ENCODE measurements around the gene PDCD11.
A peak's percentile ranks its signal among the peaks of the same experiment; 100 is the strongest.
"Not testable (repeated sequence)": the region's sequence is repeated elsewhere in the genome, so short reads cannot be mapped to it uniquely, and the experiment has no call there.

PDCD11 gene, protein sequence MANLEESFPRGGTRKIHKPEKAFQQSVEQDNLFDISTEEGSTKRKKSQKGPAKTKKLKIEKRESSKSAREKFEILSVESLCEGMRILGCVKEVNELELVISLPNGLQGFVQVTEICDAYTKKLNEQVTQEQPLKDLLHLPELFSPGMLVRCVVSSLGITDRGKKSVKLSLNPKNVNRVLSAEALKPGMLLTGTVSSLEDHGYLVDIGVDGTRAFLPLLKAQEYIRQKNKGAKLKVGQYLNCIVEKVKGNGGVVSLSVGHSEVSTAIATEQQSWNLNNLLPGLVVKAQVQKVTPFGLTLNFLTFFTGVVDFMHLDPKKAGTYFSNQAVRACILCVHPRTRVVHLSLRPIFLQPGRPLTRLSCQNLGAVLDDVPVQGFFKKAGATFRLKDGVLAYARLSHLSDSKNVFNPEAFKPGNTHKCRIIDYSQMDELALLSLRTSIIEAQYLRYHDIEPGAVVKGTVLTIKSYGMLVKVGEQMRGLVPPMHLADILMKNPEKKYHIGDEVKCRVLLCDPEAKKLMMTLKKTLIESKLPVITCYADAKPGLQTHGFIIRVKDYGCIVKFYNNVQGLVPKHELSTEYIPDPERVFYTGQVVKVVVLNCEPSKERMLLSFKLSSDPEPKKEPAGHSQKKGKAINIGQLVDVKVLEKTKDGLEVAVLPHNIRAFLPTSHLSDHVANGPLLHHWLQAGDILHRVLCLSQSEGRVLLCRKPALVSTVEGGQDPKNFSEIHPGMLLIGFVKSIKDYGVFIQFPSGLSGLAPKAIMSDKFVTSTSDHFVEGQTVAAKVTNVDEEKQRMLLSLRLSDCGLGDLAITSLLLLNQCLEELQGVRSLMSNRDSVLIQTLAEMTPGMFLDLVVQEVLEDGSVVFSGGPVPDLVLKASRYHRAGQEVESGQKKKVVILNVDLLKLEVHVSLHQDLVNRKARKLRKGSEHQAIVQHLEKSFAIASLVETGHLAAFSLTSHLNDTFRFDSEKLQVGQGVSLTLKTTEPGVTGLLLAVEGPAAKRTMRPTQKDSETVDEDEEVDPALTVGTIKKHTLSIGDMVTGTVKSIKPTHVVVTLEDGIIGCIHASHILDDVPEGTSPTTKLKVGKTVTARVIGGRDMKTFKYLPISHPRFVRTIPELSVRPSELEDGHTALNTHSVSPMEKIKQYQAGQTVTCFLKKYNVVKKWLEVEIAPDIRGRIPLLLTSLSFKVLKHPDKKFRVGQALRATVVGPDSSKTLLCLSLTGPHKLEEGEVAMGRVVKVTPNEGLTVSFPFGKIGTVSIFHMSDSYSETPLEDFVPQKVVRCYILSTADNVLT (N-terminal part only)

DNA sequence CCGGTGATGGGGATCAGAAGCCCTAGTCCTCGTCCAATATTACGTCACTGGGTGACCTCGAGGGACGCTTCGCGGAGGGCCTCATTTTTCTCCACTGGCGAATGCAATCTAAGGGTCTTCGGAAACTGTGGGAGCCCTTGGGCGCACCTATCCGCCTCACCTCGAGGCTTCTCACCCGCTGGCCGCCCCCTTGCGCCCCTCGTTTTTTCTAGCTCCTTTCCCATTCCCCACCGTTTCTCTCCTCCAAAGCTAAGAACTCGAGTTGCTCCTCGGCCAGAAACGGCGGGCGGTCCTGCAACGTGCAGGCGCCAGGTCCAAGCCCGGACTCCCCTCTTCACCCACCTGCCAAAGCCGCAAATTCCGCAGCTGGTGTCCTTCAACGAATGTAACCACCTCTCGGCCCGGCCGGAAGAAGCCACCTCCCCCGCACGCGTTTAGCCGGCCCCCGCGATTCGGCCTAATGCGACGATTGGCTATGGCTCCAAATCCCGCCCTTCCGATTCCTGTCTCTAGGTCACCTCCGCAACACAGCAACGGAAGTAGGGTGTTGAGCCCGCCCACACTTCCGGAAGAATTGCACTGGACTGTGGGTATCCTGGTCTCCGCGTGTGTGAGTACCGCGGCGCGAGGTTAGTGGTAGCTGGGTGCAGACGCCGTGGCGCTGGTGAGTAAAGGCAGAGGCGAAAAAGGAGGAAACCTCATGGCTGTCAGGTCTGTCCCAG is at the start of gene PDCD11, which contains the start of gene ATP5MK:
Gene PDCD11 (plus strand): TSS at position 560 of the 722 bp plus-strand sequence. CDS start 1,801 bp downstream, outside the sequence.
Gene ATP5MK (minus strand): TSS at position 409 of the 722 bp plus-strand sequence. CDS start 4,018 bp downstream, outside the sequence.
- peak; percentile 95 to 96 (median 96) for DNase-seq (ENCODE audit: low read depth in 3 of 3)

DNA sequence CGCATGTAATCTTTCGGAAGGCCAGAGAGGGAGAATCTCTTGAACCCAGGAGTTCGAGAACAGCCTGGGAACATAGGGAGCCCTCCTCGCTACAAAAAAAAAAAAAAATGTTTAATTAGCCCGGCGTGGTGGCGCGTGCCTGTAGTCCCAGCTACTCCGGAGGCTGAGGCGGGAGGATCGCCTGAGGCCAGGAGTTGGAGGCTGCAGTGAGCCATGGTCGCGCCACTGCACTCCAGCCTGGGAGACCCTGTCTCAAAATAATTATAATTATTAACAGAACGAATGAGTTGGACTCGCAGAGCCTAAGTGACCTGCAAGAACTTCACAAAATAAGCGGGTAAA is 46.3 kb upstream of the PDCD11 start:
- DNase-seq (ENCODE audit: low read depth in 3 of 3) = no peak

DNA sequence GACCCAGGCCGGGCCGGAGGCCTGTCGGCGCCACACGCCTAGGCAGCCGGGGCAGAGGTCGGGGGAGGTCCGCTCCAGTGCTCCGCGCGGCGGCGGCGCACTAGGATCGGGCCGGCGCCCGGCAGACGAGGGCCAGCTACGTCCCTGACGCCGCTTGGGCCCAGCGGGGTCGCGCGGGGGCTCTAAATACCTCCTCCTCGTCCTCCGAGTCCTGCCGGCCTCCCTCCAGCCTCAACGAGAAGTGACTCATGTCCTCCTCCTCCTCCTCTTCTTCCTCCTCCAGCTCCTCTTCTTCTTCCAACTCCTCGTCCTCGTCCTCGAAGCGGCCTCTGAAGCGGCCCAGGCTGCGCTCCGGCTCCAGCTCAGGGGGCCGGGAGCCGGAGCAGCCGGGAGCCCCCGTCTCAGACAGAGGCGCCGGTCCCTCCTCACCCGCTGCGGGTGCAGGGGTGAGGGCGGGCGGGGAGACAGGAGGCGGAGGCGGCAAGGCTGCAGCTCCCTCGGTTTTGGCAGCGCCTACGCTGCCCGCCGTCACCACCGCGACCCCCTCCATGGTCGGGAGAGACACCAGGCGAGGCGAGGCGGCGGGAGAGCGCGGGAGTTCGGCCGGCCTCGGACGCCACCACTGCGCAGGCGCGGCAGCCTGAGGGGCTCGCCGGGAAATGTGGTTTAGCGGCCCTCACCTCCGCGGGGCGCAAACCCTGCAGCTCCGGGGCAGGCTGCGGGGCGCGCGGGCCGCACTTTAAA is 45.7 kb upstream of the PDCD11 start, which contains the start of gene PCGF6:
Gene PCGF6 (minus strand): TSS at position 624 of the 744 bp plus-strand sequence. CDS start 74 bp downstream, at position 550.
- peak; percentile 50 to 65 (median 57) for DNase-seq (ENCODE audit: low read depth in 3 of 3)

DNA sequence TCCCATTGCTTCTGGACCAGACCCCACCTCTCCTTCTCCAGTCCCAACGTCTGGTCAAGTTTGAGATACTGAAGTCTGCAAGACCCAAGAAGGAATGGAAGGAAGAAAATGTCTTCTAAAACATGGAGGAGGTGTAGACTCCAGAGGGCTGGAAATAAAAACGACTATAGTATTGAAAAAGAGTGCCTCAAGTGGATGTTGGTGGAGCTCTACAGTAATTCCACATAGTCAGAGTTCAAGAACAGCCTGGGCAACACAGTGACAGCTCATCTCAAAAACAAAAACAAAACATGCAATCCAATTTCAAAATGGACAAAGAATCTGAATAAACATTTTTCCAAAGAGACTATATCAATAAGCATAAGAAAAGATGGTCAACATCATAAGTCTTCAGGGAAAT is 43.1 kb upstream of the PDCD11 start:
- no peak for DNase-seq (ENCODE audit: low read depth in 3 of 3)

DNA sequence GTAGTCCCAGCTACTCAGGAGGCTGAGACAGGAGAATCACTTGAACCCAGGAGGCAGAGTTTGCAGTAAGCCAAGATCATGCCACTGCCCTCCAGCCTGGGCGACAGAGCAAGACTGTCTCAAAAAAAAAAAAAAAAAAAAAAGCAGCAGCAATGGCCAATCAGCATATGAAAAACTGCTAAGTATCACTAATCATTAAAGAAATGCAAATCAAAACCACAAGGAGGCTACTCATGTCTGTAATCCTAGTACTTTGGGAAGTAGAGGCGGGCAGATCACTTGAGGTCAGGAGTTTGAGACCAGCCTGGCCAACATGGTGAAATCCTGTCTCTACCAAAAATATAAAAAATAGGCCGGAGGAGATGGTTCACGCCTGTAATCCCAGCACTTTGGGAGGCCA is 41.9 kb upstream of the PDCD11 start:
- not testable (repeated sequence) for DNase-seq (ENCODE audit: low read depth in 3 of 3)

DNA sequence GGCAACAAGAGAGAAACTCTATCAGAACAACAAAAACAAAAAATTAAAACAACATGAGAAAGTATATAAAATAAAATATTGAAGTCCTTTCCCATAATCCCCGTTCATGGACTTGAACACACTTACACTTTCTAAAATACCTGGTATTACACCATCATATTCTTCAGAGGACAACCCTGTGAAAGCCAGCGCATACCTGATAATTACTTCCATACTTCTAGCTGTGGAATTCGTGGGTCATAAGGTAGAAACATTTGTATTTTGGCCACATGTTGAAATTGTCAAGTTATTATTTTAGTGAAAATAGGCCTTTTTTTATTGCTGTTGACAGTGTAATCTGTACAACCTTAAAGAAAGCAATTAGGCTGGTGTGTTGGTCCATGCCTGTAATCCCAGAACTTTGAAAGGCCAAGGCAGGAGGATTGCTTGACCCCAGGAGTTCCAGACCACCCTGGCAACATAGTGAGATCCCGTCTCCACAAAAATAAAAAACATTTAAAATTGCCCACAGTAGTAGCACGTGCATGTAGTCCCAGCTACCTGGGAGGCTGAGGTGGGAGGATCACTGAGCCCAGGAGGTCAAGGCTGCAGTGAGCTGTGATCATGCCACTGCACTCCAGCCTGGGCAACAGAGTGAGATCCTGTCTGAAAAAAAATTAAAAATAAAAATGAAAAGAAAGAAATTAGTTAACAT is 40.4 kb upstream of the PDCD11 start:
- no peak for DNase-seq (ENCODE audit: low read depth in 3 of 3)

DNA sequence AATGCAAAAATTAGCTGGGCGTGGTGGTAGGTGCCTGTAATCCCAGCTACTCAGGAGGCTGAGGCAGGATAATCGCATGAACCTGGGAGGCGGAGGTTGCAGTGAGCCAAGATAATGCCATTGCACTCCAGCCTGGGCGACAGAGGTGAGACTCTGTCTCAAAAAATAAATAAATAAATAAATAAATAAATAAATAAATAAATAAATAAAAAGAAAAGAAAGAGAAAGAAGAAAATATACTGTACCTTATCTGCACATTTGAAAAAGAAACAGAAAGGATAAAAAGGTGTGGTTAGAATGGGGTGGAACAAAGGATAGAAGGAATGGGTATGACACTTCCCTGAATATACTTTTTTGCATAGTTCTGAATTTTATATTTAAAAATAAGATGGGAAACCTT is 36.9 kb upstream of the PDCD11 start:
- DNase-seq (ENCODE audit: low read depth in 3 of 3) = not testable (repeated sequence)

DNA sequence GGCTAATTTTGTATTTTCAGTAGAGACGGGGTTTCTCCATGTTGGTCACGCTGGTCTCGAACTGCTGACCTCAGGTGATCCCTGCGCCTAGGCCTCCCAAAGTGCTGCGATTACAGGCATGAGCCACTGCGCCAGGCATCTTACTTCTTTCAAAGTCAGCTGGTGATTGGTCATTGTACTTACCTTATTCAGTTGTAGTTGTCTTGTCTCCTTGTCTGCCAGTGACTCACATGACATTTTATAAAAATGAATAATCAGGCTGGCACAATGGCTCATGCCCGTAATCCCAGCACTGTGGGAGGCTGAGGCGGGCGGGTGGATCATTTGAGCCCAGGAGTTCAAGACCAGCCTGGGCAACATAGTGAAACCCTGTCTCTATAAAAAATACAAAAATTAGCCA is 35.6 kb upstream of the PDCD11 start:
- not testable (repeated sequence) for DNase-seq (ENCODE audit: low read depth in 3 of 3)

DNA sequence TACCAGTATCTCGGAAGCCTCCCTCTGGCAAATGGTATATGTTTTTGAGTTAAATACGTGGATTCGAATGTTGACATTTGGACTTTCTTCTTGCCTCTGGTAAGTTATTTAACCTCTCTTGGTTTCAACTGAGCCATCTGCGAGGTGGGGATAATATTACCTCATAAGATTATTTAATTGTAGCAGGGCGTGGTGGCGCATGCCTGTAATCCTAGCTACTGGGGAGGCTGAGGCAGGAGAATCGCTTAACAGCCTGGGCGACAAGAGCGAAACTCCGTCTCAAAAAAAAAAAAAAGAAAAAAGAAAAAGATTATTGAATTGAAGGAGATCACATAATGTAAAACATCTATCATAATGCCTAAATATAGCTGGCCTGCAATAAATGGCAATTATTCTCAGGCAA is 29.0 kb upstream of the PDCD11 start:
- no peak for DNase-seq (ENCODE audit: low read depth in 3 of 3)

DNA sequence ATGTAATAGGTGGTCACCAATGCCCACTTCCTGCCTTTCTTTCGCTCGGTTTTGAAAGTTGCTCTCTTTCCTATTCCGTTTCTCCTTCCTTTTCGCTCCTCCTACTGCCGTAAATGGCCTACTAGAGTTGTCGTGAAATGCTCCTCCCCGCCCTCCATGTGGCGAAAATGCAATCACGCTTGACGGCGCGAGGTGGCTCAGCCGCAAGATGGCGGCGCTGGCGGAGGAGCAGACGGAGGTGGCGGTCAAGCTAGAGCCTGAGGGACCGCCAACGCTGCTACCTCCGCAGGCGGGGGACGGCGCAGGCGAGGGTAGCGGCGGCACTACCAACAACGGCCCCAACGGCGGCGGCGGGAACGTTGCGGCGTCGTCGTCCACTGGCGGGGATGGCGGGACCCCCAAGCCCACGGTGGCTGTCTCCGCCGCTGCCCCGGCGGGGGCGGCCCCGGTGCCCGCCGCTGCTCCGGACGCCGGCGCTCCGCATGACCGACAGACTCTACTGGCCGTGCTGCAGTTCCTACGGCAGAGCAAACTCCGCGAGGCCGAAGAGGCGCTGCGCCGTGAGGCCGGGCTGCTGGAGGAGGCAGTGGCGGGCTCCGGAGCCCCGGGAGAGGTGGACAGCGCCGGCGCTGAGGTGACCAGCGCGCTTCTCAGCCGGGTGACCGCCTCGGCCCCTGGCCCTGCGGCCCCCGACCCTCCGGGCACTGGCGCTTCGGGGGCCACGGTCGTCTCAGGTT is 28.5 kb upstream of the PDCD11 start, which contains the start of gene TAF5:
Gene TAF5 (plus strand): TSS at position 195 of the 737 bp plus-strand sequence. CDS start 14 bp downstream, at position 209.
- peak; percentile 80 to 88 (median 86) for DNase-seq (ENCODE audit: low read depth in 3 of 3)

DNA sequence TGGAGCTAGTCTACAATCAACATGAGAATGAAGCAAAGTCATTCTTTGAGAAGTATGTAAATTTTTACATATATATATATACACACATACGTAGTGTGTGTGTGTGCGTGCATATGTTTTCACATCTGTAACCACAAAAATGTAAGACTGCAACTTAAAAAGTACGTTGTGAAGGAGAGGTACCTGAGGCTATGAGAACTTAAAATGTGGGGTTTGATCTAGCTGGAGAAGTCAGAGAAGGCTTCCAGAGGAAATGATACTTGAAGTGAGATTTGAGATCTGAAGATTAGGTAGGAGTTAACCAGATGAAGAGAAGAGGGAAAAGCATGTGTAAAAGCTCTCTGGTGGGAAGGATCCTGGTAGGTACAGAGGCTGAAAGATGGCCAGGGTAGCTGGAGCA is 22.9 kb upstream of the PDCD11 start:
- no peak for DNase-seq (ENCODE audit: low read depth in 3 of 3)

DNA sequence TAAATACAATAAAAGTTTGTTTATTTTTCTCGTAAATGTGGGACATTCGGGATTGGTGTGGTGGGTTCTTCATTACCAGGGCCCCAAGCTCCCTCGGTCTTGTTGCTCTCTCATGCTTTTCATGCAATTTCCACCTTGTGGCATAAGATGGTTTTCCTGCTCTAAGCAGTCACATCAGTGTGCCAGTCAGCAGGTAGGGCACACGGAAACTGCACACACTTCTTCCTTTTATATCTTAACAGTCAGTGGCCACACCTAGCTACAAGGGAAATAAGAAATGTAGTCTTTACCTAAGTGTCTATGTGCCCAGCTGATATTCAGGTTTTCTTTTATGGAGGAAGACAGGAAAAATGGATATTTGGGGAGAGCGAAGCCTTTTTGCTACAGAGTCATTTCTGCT is 22.2 kb upstream of the PDCD11 start:
- no peak for DNase-seq (ENCODE audit: low read depth in 3 of 3)

DNA sequence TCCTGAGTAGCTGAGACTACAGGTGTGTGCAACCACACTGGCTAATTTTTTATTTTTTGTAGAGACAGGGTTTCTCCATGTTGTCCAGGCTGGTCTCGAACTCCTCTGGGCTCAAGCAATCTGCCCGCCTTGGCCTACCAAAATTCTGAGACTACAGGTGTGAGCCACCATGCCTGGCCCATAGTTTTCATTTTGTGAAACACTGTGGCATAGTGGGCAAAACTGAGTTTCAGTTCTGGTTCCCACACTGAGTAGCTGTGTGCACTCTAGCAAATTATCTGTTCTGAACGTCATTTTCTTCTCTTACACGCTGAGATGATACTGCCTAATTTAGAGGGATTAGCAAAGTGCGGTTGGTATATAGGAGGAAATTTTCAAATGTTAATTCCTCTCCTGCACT is 13.7 kb upstream of the PDCD11 start:
- DNase-seq (ENCODE audit: low read depth in 3 of 3) = no peak

DNA sequence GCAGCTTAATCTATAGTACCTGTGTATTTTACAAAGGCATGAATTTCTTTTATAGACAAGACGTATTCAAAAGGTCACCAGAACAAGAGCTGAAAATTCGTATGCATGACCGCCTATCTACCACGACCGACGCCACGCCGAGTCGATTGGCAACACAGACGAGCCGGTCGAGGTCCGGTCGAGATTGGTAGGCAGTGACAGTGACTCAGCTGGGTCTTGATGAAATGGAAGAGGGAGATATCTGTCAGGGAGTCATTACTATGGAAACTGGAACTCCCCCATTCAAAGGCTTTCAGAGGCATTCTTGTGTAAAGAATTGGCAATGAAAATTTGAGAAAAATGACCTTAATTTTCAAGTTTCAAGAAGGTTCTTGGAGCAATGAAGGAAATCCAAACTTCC is 2.2 kb upstream of the PDCD11 start:
- no peak for DNase-seq (ENCODE audit: low read depth in 3 of 3)

DNA sequence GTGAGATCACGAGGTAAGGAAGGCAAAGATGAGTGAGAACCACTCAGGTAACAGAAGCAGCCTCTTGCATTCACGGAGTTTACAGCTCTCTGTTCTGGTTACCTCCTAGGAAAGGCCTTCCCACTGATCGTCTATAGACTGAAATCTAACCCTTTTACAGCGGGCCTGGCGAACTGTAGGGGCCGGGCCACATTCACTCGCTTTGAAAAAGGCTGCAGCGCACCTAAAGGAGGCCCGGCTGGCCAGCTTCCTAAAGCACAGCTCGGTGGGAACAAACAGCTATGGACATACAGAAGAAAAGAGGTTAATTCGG is 716 bp upstream of the PDCD11 start:
- DNase-seq (ENCODE audit: low read depth in 3 of 3) = no peak

DNA sequence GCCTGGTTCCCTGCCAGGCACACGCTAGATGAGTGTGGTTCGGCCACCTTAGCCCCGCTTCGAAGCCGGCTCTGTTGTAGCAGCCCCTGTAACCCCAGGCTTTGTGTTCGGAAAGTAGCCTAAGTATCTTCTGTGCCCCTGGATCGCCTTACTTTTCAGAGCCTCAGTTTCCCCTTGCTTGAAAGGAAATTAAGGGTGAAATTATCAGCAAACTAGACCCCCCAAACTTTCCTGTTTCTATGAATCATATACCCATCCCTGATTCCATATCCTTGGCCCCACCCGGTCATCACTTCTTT is 312 bp downstream of the PDCD11 start:
- DNase-seq (ENCODE audit: low read depth in 3 of 3) = no peak

DNA sequence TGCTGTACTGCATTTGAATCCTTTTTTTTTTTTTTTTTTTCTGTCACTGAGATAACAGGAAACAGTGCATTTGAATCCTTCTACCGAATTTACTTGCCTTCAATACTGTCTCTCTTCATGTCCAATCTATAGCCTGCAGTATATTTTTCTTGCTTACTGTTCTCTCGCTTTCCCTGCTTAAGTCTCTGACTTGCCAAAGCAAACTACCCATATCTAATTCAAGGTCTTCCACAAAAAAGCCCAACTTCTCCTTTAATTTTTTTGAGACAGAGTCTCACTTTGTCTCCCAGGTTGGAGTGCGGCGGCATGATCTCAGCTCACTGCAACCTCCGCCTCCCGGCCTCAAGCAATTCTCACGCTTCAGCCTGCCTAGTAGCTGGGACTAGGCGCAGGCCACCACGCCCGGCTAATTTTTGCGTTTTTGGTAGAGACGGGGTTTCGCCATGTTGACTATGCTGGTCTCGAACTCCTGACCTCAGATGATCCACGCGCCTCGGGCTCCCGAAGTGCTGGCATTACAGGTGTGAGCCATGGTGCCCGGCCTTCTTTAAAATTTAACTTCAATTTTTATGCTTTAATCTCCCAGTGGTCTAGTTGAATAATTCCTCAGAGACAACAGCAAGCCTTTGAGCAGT is 882 bp downstream of the PDCD11 start:
- no peak for DNase-seq (ENCODE audit: low read depth in 3 of 3)

DNA sequence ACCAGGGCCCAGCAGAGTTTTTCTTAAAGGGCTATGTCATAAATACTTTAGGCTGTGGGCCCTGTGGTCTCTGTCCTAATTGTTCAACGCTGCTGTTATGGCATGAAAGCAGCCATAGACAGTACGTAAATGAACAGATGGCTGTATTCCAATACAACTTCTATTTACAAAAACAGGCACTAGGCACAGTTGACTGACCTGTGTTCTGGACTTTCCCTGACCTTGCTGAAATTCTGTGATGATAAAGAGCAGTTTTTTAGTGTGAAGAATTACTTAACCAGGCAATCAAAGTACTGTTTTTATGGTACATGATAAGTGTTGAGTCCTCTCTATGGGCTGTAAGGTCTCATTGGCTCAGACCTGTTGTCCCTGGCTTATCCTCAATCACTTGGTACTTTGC is 17.1 kb downstream of the PDCD11 start:
- DNase-seq (ENCODE audit: low read depth in 3 of 3) = no peak

DNA sequence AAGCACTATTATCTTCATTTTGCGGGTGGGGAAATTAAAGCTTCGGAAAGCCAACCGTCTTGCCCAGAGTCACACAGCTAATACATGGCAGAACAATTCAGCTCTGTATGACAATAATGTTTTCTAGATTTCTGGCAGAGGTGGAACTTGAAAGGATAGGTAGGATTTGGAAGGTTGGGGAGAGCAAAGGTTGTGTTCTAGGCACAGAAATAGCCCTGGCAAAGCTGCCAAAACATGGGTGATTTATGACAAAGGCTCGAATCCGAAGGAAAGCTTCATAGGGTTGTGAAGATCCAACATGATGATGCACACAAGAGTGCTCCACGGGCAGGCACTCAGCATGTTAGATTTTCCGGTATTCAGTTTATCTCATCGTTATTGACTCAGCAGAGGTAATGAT is 19.2 kb downstream of the PDCD11 start:
- DNase-seq (ENCODE audit: low read depth in 3 of 3) = no peak
